GM12874 (cell line): ENCODE data around the gene HS3ST3B1.

ENCODE experiments used
- CTCF ChIP-seq: IDR thresholded peaks from 2 replicates; pipeline ENCODE4 v1.5.1; 2011; ENCODE audit warnings: low read depth, mild to moderate bottlenecking, control low read depth, low read length, moderate library complexity; ENCODE audit not compliant: insufficient read depth

Gene HS3ST3B1

DNA sequence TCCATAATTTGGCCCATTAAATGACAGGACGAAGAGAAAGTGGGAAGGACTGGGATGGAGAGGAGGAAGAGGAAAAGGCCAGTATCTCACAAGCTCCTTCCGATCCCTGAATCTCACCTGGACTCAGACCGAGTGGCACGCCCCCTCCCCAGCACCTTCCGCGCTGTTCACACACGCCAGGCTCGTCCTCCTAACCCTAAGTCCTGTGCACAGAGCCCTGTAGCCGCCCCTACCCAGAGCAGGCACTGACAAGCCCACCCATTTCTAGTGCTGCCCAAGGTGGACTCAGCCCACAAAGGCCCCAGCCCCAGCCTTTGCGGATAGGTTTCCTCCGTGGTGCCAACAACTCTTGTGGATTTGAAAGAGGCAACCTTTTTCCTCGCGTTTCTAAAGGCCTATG lies 9.2 kb downstream of the HS3ST3B1 start:
- no peak for TF ChIP-seq CTCF

DNA sequence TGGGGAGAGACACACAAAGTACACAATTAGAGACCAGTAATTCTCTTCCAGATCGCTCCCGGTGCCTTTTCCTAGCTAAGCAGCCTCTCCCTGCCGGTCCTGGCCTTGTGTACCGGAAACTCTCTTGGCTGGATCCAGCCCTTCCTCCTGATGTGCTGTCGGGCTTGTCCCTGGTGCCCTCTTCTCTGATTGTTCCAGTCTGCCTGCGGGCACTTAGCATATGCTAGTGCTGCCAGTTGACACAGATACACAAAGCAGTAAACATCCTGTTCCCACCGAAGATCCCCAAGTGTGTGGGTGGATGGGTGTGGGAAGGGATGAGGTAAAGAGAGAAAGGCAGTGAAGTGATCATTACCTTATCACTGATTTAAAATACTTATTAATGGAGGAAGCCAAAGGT lies 9.7 kb downstream of the HS3ST3B1 start:
- no peak for TF ChIP-seq CTCF

DNA sequence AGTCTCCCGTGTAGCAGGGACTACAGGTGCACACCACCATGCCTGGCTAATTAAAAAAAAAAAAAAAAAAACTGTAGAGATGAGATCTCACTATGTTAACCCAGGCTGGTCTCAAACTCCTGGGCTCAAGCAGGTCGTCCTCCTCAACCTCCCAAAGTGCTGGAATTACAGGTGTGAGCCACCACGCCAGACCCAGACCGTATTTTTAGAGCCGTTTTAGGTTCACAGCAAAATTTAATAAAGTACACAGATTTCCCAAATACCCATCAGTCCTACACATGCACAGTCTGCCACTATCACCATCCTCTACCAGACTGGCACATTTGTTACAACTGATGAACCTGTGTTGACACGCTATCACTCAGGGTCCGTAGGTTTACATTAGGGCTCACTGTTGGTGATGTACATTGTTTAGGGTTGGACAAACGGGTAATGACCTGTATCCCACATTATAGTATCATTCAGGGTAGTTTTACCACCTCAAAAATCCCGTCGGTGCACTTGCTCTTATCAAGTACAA lies 10.4 kb downstream of the HS3ST3B1 start:
- TF ChIP-seq CTCF, result no peak

GRCh38 chr17:14311981-14312380 lies 11.1 kb downstream of the HS3ST3B1 start:
- no peak for TF ChIP-seq CTCF

DNA sequence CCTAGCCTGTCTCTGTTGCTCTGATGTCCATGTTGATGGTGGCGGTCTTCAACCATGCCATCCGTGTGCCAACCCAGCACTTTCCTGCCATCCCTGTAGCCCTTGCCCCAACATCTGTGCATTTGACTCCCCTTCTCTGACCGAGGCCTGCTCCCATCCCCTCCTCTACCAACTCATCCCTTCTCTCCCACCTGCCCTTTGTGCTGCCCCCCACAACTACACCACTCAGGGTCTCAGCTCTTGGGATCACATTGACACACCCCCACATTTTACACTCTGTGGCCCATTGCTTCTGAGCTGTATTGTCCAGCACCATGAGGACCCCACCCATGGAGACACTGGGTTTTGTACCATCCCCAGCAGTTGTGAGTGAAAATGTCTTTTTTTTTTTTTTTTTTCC lies 11.6 kb downstream of the HS3ST3B1 start:
- no peak for TF ChIP-seq CTCF

DNA sequence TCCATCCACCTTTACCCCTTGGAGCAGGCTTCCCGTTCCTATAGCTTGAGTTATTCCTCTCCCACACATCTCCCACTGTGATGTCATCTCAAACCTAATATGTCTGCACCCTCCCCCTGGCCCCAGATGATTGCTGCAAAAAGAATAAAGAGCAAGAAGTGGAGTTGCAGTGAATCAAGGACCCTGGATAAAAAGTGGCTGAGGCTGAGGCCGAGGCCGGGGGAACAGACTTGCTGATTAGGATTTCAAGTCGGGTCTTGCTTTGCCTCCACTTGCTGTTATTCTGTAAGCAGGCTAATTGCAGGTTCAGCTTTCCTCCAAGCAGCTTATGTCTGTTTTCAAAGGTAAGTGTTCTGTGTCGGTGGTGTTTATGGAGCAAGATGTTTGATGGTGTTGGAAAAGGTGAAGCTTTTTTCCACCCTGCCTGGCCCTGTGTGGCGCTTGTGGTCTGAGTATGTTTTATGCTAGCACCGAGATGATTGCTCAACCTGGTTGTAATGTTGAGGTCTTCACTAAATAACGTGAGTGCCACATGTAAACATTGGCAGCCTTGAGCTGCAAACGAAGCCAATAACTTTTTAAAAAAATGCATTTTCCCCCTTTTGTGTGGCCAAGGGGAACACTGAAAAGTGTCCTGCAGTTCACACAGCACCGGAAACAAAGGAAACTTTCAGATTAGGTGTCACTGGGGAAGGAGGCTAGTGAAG lies 15.4 kb downstream of the HS3ST3B1 start:
- no peak for TF ChIP-seq CTCF

DNA sequence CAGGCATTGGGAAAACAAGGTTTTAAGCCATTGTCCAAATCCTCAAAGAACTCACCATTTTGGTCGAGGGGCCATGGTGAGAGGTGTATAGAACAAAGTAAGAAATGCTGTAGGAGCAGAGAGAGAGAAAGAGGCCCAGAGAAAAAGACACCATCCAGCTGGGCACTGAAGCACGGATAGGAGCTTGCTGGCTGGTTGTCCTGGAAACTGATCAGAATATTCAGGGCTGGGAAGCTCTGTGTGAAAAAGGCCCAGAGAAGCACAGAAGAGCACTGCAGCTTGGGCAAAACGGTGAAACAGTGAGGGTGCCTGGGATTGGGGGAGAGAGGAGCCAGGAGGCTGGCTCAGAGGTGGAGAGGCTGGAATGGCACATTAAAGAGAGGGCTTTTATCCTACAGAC lies 16.5 kb downstream of the HS3ST3B1 start:
- no peak for TF ChIP-seq CTCF
